ENCODE results near the gene TMTC1. TPM values are rescaled to one million over a fixed set of nuclear protein-coding genes. Genes with fewer than 3 reads are reported as not detected.

TMTC1 gene
- total RNA-seq, 3 donors from 2014 or later (not counting 1 experiment from before 2014, with no cell fraction given) = 0.18 to 2.0 (median 0.50) TPM

DNA sequence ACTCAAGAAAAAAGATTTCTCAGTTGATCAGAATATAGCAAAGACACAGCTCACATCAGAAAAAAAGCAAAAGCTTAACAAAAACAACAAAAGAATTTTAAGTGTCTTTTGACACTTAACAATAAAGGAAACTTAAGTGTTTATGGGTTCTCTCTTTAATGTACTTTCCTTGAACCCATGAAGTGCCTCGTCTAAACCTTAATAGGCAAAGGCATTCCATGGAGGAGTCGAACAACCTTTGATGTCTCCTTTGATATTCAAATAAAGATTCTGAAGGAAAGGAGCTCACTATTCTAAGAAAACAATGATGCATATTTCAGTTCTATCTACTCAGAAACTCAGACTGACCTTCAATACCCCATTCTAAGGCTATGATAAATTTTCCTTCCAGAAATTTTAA, 116.7 kb downstream of the TMTC1 start:
- TF ChIP-seq, protein P1, sequence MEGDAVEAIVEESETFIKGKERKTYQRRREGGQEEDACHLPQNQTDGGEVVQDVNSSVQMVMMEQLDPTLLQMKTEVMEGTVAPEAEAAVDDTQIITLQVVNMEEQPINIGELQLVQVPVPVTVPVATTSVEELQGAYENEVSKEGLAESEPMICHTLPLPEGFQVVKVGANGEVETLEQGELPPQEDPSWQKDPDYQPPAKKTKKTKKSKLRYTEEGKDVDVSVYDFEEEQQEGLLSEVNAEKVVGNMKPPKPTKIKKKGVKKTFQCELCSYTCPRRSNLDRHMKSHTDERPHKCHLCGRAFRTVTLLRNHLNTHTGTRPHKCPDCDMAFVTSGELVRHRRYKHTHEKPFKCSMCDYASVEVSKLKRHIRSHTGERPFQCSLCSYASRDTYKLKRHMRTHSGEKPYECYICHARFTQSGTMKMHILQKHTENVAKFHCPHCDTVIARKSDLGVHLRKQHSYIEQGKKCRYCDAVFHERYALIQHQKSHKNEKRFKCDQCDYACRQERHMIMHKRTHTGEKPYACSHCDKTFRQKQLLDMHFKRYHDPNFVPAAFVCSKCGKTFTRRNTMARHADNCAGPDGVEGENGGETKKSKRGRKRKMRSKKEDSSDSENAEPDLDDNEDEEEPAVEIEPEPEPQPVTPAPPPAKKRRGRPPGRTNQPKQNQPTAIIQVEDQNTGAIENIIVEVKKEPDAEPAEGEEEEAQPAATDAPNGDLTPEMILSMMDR (IDR thresholded peaks at IDR 0.05) = no peak
- Mint-ChIP-seq H3K9me3 (no peaks in the 10 kb centered on the region), H3K4me3 (no peak overlapping the region), H3K36me3 (no peaks in the 10 kb centered on the region), H3K27me3 (ENCODE audit: low read depth in 2 of 2) (no peaks in the 10 kb centered on the region), H3K4me1 (no peaks in the 10 kb centered on the region), H3K27ac (no peak overlapping the region)
- H3K4me3 ChIP-seq (ENCODE audit: low read length) = no peak overlapping the region
- H3K4me1 ChIP-seq (ENCODE audit: control insufficient read depth, insufficient read depth, low read length) = no peaks in the 10 kb centered on the region
- H3K9me3 ChIP-seq (ENCODE audit: control insufficient read depth, insufficient read depth, low read length) = no peaks in the 10 kb centered on the region
- no peak for DNase-seq
- no peak for ATAC-seq
- H3K27ac ChIP-seq (ENCODE audit: low read length) = no peak overlapping the region
- intact Hi-C loops (cut with micrococcal nuclease) = no loop called here
- 76% methylated on average over 2 of the region's 2 CpGs for WGBS (ENCODE audit: insufficient coverage)
- no peaks in the 10 kb centered on the region for H3K27me3 ChIP-seq (ENCODE audit: control insufficient read depth, insufficient read depth, low read length)
- H3K36me3 ChIP-seq (ENCODE audit: control insufficient read depth, insufficient read depth, low read length) = no peaks in the 10 kb centered on the region

DNA sequence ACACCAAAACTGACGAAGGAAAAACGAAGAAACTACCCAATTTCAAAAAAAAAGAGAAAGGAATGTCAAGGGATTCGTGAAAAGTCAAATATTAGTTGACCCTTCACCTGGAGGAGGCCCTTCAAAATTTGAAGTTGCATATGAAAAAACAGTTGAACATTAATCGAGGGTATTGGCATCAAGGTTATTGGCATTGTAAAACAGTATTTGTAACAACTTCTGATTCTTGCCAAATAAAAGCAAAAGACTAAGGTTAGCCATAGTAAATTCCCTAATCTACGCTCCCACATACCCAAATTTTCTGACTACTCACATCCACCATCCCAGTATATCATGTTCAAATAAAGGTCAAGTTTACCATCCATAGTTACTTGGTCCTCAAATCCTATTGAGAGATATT, 118.6 kb downstream of the TMTC1 start:
- H3K4me3 Mint-ChIP-seq = no peak overlapping the region
- TF ChIP-seq, protein P1 (IDR thresholded peaks at IDR 0.05) = no peak
- no peak overlapping the region for H3K27ac Mint-ChIP-seq
- Histone ChIP-seq H3K9me3 (ENCODE audit: control insufficient read depth, insufficient read depth, low read length) (no peaks in the 10 kb centered on the region), H3K27me3 (ENCODE audit: control insufficient read depth, insufficient read depth, low read length) (no peaks in the 10 kb centered on the region), H3K36me3 (ENCODE audit: control insufficient read depth, insufficient read depth, low read length) (no peaks in the 10 kb centered on the region), H3K4me1 (ENCODE audit: control insufficient read depth, insufficient read depth, low read length) (no peaks in the 10 kb centered on the region), H3K27ac (ENCODE audit: low read length) (no peak overlapping the region), H3K4me3 (ENCODE audit: low read length) (no peak overlapping the region)
- WGBS (ENCODE audit: insufficient coverage) = 69% methylated on average over 2 of the region's 5 CpGs
- no peaks in the 10 kb centered on the region for H3K36me3 Mint-ChIP-seq
- H3K9me3 Mint-ChIP-seq = no peaks in the 10 kb centered on the region
- no peak for DNase-seq
- no peaks in the 10 kb centered on the region for H3K4me1 Mint-ChIP-seq
- intact Hi-C loops (cut with micrococcal nuclease) = no loop called here
- no peak for ATAC-seq
- no peaks in the 10 kb centered on the region for H3K27me3 Mint-ChIP-seq (ENCODE audit: low read depth in 2 of 2)

DNA sequence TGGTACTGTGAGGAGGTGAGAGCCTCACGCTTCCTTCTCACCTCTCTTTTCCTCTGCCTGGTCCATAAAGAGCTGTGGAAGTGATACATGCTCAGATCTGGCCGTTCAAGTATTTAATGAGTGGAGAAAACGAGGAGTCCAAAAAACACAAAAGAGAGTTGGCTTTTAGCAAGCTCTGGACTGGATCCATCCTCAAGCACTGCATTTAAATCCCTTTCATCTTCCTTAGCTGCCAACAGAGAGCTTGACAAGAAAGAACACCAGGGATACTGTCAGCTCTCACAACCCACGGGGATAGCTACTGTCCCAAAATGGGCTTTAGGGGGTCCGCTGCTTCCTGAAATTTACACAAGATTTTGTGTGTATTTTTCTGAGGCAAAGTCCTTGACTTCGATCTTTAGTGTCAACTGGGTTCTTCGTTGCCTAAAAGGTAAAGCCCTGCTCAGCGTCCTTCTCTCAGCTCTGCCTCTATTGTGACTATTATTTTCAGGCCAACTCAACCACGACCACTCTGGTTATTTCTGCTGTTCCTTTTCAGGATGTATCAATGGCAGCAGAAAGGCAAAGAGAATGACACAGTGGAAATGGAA, 120.9 kb downstream of the TMTC1 start:
- no peak for DNase-seq
- Mint-ChIP-seq H3K27me3 (ENCODE audit: low read depth in 2 of 2) (no peaks in the 10 kb centered on the region), H3K27ac (no peak overlapping the region), H3K36me3 (no peaks in the 10 kb centered on the region), H3K4me1 (no peaks in the 10 kb centered on the region), H3K9me3 (no peaks in the 10 kb centered on the region), H3K4me3 (no peak overlapping the region)
- Histone ChIP-seq H3K4me1 (ENCODE audit: control insufficient read depth, insufficient read depth, low read length) (no peaks in the 10 kb centered on the region), H3K4me3 (ENCODE audit: low read length) (no peak overlapping the region), H3K27me3 (ENCODE audit: control insufficient read depth, insufficient read depth, low read length) (no peaks in the 10 kb centered on the region), H3K9me3 (ENCODE audit: control insufficient read depth, insufficient read depth, low read length) (no peaks in the 10 kb centered on the region), H3K27ac (ENCODE audit: low read length) (no peak overlapping the region), H3K36me3 (ENCODE audit: control insufficient read depth, insufficient read depth, low read length) (no peaks in the 10 kb centered on the region)
- TF ChIP-seq, protein P1 (IDR thresholded peaks at IDR 0.05) = no peak
- ATAC-seq = no peak
- intact Hi-C loops (cut with micrococcal nuclease) = no loop called here
- WGBS (ENCODE audit: insufficient coverage) = 83% methylated on average over 8 of the region's 9 CpGs

DNA sequence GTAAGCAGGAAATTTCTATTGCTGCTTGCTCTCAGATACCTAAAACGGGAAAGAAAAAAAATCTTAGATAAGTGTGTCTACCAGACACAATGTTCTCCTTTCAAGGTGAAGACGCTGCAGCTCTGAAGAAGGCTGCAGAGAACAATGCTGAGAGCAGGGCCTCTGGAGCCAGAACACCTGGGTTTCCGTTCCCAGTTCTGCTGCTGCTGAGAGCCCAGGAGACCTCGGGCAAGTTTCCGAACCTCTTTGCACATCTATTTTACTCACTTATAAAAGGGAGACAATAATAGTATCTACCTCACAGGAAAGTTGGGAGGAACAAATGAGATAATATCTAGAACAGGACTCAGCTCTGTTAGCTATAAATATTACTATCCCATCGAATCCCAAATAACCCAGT, 122.9 kb downstream of the TMTC1 start:
- Mint-ChIP-seq H3K9me3 (no peaks in the 10 kb centered on the region), H3K27ac (no peak overlapping the region), H3K36me3 (no peaks in the 10 kb centered on the region), H3K4me1 (no peaks in the 10 kb centered on the region), H3K4me3 (no peak overlapping the region), H3K27me3 (ENCODE audit: low read depth in 2 of 2) (no peaks in the 10 kb centered on the region)
- TF ChIP-seq, protein P1 (IDR thresholded peaks at IDR 0.05) = no peak
- Histone ChIP-seq H3K27ac (ENCODE audit: low read length) (no peak overlapping the region), H3K4me1 (ENCODE audit: control insufficient read depth, insufficient read depth, low read length) (no peaks in the 10 kb centered on the region), H3K9me3 (ENCODE audit: control insufficient read depth, insufficient read depth, low read length) (no peaks in the 10 kb centered on the region), H3K27me3 (ENCODE audit: control insufficient read depth, insufficient read depth, low read length) (no peaks in the 10 kb centered on the region), H3K4me3 (ENCODE audit: low read length) (no peak overlapping the region), H3K36me3 (ENCODE audit: control insufficient read depth, insufficient read depth, low read length) (no peaks in the 10 kb centered on the region)
- WGBS (ENCODE audit: insufficient coverage) = 81% methylated on average over 5 of the region's 6 CpGs
- DNase-seq = no peak
- intact Hi-C loops (cut with micrococcal nuclease) = no loop called here
- ATAC-seq = no peak
